NCI-H1694 (cell line): ENCODE measurements around the gene IGF2.

Experiments used
- DNase-seq: peaks from one replicate; lab custom pipeline; 2025; lab: John Stamatoyannopoulos, UW

The IGF2 gene

DNA sequence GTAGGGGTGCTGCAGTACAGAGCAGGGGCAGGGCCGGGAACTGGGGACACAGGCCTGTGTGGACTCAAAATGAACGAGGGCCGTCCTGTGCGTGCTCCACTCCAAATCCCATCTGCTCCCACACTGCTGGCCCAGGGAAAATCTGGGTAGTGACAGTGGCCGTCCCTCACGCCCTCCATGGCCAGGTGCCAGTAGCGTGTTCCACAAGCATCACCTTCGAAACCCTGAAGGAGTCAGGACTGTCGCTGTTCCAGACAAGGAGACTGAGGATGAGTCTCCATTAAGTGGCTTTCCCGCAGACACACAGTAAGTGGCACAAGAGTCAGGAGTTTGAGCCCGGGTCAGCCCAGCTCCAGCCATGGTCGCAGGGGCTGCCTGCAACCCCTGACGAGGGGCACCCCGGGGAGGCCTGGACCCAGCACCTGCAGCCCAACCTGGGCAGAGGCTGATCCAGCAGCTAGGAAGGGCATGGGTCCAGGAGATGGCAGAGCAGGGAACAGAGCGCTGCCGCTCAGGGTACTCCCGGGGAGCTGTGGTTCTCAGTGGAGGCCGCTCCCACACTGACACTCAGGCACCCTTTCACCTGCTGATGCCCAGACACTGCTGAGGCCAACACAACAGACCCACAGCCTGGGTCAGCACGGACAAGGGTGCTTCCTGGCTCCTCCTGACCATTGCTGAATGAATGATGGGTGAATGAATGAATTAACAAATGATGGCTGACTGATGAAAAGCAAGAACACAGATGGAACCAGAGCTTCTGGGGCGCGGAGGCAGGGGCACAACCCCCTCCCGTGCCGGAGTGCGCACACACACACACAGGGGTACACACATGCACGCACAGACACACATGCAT lies 35.3 kb downstream of the IGF2 start:
- DNase-seq, result no peak

DNA sequence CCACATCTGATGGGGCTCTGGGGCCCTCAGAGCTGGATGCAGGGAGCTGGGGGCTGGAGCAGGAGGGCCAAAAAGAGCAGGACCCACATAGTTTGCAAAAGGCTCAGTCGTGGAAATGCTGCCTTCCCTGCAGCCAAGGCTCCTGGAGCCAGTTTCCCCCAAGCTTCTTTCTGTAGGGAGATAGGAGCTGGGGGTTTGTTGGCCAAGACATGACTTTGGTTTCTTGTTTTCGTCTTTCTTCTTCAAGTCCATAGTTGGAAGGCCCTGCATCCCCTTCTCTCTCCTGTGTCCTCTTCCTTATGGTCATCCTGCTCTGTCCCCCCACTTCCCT lies 36.3 kb downstream of the IGF2 start:
- no peak for DNase-seq

DNA sequence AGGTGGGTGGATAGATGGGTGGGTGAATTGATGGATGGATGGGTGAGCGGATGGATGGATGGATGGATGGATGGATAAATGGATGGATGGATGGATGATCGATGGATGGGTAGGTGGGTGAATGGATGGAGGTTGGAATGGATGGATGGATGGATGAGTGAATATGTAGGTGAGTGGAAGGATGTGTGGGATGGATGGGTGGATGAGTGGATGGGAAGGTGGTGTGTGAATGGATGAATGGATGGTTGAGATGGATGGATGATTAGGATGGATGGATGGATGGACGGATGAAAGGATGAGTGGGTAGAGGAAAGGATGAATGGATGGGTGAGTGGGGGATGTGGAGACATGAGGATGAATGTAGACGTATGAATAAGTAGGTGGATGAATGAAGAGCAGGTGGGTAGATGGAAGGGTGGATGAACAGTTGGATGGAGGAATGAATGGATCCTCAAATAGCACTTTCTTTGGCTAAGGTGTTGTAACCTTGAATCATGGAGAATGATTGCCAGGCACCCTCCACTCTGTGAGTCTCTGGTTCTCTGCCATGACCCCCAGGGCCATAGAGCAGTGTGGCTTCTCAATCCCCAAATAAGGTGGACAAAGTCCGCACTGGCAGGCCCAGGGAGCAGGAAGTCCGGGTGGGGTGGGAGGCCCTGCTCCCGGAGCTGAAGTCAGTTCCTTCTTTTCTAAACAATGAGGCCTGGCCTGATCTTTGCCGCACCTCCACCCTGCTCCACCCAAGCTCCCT lies 36.9 kb downstream of the IGF2 start:
- DNase-seq, result no peak

DNA sequence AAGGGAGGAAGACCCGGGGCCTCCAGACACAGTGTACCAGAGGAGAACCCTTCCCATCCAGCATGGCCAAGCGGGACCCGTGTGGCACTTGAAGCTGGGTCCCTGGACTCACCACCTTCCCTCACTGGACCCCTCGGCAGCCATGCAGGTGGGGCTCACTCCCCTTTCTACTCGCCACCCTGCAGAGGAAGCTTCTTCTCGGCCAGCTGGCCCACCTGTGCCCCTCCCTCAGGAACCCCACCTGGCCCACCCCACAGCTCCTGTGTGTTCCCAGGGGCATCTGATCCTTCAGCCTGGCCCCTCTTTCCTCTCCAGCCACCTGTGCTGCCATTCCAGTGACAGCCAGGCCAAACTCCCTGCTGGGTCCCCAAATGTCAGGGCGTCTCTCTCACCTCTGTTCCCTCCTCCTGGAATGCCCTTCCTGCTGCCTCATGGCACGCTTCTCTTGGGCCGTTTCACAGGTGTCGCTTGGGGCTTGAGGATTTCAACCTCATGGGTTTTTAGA lies 38.0 kb downstream of the IGF2 start:
- DNase-seq, result no peak

DNA sequence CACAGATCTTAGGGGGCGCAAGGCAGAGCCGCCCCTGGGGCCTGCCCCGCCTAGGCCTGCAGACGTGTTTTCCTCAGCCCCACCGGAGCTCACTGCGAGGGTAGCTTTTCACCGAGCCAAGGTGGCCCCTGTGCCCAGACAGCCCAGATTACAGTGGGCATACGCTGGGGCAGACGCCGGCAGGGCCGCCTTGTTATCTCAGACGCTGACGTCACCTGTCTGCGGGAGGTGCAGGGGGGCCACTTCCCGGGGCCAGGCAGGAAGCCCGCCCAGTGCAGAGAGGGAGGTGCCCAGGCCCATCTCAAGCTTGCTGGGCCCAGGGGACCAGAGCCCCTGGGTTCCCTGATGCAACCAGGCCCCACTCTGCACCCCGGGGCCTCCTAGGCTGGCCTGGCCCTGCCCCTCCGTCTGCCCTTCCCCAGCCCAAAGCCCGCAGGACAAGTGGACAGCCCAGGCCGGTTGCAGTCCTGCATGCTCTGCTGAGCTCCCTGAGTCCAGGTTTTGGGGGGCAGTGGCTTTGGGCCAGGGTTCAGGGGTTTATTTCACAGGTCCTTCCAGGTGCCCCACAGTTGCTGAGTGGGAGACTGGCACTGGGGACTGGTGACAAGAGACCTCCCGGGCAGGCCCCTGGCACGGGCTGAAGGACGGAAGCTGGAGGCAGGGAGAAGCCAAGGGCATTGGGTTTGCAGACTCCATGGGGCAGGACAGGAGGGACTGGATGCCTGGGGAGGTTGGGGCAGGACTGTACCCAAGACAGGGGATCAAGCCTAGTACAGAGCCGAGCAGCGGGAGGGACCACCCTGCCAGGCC lies 38.6 kb downstream of the IGF2 start:
- DNase-seq, result no peak

DNA sequence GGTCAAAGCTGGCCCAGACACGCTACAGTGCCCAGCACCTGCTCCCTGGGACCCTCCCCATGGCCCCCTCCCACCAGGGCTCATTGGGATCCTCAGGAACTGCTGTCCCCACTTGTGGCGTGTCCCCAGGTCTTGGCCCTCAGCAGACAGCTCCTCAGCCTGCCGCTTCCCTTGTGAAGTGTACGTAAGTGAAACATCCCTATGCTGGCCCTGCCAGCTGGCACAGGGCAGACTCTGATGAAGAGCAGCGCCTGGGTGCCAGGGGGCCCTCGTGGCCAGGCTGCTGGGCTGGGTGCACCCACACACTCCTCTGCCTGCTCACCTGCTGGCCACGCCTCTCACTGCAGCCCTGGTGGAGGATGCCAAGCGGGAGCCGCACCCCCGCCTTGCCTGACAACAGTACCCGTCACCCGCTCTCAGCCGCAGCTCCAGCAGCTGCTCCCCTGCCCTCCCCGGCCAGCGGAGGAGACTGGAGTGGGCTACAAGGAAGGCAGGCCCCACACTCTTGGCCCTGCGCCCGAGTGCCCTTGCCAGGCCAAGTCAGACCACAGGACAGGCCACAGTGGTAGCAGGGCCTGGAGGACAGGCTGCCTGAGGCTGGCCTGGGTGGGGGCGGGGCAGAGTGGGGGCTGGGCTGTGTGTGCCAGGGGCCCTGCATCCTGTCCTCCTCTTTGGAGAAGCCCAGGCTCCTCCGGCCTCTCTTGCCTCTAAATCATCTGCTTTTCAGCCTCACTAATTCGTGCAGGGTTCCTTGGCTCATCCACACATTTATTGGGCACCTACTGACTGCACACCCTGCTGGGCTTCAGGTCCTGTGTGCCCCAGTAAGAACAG lies 39.5 kb downstream of the IGF2 start:
- DNase-seq, result no peak

DNA sequence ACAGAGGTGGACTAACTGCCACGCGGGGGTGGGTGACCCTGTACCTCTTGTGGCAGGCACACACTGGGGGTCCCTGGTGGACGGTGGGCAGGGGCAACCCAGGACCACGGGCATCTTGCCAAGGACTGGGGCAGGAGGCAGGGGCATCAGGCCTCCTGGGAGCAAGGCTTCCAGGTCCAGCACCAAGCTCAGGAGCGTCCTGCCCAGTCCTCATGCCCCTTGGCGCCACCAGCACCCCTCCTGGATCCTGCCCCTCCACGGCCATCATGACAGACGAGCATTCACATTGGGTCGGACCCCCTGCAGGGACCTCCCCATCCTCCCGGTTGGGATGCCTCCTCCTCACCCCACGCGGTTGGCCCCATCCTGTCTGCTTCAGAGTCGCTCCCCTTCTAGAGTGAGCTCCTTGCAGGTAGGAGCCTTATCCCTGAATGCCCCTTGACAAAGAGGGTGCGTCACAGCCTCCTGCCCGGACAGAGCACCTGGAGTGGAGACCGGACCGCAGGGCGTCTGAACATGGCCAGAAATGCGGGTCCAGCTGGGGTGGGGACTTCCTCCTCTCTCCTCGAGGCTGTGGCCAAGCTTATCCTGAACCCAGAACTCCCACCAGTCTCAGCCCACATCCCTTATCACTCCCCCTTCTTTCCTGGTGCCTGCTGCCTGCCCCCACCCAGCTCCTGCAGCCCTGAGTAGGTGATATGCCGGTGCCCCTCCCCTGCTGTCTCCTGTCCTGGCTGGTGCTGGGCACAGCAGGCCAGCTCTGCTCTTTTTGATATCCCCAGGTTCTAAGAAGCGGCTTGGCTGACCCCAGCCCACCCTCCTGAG lies 40.3 kb downstream of the IGF2 start:
- DNase-seq, result no peak

DNA sequence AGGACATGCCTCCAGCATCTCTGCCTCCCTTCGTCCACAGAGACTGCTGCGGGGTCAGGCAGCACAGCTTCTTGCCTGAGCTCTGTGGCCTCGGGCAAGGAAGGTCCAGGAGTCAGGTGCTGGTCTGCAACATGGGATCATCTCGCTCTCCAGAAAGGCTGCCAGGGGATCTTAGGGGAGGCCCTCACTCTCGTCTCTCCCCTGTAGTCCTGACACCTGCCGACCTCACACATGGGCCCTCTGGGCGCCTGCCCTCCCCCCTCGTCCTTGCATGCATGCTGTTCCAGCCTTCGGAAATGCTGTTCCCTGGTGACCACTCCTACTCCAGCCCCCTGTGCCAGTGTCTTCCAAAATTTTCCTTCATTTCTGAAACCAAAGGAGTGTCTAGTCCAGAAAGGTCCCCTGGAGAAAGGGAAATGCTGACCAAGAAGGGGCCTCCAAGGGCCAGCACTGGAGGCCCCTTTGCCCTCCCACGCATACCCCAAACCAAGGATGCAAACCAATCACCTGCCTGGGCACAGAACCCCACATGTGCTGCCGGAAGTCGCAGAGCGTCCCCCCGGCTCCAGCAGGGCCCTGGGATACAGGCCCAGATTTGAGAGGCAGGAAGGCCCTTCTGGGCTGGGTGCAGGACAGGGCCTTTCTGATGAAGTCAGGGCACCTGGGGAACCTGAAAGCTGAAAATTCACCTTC lies 41.0 kb downstream of the IGF2 start:
- DNase-seq, result no peak

DNA sequence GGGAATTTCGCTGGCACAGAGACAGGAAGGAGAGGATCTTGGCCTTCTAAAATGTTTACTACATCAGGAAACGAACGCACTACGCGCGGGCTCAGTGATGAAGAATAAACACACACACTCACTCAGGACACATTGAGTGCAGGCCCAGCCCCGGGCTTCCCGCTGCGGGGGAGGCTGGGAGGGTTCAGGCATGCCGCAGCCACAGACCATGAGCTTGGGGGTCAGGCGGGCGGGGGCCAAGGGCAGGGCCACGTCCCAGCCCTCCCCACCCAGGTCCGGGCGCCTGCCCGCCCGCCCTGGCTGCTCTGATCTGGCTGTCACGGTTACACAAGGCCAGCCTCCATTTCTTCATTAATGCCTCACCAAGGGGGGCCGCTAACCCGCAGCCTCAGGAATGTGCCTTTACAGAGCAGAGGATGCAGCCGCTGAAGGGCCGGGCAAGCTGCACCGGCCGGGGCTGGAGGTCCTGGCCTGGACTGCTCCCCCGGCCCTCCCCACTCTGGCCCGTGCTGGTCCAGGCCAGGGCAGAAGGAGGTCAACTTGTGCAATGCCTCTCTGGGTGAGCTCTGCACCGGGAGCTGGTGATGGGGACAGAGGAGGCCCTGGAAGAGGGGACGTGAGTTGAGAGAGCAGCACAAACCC lies 41.7 kb downstream of the IGF2 start:
- DNase-seq, result no peak

DNA sequence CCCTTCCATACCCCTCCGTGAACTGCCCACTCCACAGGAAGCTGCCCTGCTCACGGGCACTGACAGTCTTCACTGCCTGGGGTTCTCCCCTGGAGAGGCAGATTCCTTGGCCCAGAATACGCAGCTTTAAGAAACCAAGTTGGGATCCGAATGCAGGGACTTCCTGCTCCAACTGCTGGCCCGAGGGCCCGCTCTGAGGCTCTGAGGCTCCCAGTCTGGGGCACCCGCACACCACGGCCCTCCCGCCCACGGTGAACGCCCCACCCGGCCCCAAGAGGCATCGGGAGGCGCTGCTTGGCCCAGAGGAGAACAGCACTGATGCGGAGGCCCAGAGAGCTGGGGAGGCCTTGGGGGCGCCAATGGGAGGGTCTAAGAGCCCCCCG lies 42.3 kb downstream of the IGF2 start:
- DNase-seq, result no peak

DNA sequence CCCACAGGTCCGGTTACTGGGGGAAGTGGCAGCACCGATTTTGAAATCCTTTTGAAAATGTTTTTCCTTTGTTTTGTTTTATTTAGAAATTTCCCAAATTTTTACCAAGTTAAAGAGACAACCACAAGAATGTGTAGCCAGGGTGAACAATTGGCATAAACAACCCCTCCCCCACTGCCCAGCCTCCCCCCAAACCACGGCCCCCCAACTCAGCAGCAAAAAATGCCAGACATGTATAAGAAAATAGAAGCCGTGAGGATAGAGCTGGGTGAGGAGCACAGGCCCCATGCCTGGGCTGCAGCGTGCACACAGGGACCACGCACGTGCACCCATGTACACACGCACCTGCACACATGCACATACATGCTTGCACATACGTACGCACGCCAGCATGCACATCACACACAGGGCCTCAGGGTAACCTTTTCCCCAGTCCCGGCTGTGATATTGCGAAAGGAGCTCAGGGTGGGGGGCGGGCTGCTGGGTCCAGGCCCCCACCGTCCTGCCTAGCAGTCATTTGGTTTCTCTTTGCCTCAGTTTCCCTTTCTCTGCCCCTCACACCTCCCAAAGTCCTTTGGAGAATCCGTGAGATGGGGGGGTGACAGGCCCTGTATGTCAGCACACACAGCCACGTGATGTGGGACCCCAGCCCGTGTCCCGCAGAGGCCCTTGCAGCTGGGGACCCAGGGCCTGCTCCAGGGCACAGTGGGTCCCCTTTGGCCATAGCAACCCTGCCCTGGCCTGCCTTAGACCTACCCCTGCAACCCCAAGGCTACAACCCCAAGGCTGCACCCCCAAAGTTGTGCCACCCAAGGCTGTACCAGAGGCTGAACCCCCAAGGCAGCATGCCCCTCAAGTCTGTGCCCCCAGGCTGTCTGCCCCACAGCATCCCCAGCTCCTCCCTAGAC lies 42.9 kb downstream of the IGF2 start:
- no peak for DNase-seq

DNA sequence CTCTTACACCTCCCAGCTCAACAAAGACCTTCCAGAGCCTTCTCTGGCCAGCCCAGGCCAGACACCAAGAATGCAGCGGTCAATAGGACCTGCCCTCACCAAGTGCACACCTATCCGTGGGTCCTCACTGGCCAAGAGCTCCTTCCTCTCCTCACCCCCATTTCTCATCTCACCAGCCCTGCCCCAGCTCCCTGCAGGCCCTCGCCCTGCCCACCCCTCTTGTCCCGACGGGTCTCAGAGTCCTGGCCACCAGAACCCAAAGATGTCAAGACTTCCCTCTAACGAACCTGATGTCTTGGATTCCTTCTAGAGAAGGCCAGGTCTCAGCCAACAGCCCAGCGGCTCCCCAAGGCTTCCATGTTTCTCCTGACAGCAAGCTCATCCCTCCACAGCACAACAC lies 43.6 kb downstream of the IGF2 start:
- no peak for DNase-seq

DNA sequence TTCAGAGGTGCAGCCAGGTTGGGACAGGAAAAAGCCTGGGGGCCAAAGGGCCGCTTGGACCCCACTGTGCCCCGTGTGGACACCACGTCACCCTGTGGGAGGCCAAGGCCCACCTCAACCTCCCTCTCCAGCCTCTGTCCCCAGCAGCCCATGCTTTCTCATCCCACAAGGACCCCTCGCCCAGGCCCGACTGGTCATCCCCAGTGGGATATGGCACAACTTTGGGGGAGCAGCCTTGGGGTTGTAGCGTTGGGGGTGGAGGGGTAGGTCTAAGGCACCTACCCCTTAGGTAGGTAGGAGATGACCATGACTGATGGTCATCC lies 44.0 kb downstream of the IGF2 start:
- DNase-seq, result no peak

DNA sequence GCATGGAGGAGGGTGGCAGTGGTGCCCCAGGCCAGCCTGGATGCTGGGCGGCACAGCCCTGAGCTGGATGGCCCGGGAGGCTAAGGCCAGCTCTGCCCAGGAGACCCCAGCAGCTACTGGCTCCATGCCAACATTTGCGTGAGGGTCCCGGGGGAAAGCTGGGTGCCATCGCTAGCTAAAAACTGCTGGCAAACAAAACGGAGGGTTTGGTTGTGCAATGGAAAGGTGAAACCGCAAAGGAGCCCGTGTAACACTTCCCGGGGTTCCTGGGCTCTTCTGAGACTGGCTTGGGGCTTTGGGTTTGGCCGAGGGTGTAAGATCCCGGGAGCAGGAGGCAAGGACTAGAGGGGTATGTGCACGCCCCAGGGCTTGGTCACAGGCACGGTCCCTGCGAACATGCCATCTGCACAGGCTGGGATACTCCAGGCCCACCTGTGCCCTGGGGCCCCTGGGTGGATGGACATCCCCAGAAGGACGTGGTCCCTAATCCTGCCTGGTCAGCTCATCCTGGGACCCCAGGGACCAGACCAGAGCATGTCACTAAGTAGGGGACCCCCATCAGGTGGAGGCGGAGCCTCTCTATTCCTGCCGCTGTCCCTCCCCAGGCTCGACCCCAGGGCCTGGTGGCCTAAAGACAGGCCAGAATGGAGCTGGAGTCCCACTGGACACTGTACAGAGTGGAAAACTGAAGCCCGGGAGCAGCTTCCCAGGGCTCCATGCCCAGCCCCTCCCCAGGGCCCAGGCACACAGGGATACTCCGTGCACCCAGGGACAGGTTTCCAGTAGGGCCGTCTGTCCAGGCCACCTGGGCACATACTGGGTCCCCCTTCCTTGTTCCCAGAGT lies 44.6 kb downstream of the IGF2 start:
- no peak for DNase-seq

DNA sequence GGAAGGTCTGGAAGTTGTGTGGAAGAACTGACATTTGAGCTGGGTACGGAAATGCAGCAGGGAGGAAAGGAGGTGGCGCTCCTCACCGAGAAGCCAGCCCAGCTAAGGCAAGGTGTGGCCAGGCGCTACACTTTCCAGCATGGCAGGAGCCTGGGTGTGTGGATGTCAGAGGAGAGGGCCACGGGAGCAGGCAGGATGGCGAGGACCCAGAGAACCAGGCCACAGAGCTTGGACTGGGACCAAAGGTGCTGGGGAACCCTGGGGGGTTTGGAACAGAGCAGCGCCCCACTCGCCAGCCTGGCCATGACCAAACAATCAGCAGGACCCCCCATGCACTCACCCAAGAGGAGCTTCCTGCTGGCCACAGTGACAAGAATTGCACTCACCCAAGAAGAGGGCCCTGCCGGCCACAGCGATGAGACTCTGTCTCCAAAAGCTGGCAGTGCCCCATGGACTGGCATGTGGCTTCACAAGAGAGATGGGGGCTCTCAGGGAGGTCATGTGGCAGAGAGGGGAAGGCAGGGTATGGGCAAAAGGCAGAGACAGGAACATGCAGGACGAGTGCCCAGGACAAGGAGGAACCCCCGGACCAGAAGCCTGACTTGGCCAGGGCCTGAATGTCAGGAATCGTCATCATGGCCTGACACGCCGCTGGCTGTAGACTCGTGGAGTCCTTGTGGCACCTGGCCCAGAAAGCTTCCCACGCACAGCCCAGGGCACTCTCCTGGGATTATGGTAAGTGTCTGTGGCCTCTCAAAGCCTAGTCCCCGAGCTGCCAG lies 45.4 kb downstream of the IGF2 start:
- no peak for DNase-seq

DNA sequence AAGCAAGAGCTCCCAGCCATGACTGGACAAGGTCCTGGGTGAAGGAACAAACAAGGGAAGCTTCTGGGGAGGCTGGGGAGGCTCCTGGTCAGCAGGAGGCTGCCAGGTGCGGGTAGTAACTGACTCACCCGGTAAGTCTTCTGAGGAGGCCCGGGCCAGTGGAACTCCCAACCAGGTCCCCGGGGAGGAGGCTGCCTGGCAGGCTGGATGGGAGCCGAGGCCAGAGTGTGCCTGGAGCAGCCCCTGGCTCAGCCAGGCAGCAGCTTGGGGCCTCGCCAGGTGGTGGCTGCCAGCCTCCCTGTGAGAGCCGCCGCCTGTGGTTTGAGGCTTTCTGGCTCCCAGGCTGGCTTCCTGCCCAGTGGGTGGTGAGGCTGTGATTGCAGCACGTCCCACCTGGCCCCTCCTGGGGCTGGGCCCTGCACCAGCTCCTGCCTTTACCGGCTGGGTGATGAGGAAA lies 46.2 kb downstream of the IGF2 start:
- peak; percentile 11 for DNase-seq

DNA sequence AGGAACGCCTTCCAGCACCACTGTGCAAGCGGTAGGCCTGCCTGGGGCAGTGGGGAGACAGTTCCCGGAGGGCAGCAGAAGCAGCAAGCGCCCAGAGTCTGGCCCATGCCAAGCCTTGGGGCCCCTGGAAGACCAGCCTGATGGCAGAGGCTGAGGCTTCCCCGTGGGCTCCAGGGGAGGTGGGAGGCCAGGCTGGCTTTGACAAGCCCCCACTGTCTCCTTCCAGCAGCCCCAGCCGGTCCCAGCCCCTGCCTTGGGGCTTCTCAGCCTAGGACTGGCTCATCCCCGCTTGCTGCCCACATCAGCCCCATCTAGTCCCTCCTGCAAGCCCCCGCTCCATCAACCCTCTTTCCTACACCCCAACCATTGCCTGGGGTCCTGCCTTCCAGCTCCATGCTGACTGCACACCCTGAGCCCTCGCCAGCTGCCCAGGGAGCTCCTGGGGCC lies 46.7 kb downstream of the IGF2 start:
- DNase-seq, result no peak
